Fibroblast of pulmonary artery (primary cell): ENCODE measurements around the gene OPN4.
"Not testable (repeated sequence)": the region's sequence is repeated elsewhere in the genome, so short reads cannot be mapped to it uniquely, and the experiment has no call there.

Experiments
- DNase-seq: peaks from one replicate; pipeline ENCODE4 v3.0.0-alpha.2; 2010; ENCODE audit warnings: low read depth
- H3K4me3 ChIP-seq: replicated peaks from 2 replicates; pipeline ENCODE4 v1.5.1; 2011; ENCODE audit warnings: low read depth, mild to moderate bottlenecking, control low read depth, low read length, moderate library complexity
- TF ChIP-seq, protein P1 (sequence below): IDR thresholded peaks from 2 replicates; pipeline ENCODE4 v1.5.1; 2011; ENCODE audit warnings: mild to moderate bottlenecking, control low read depth, low read length, inconsistent platforms; ENCODE audit errors: missing control alignments

Gene OPN4

DNA sequence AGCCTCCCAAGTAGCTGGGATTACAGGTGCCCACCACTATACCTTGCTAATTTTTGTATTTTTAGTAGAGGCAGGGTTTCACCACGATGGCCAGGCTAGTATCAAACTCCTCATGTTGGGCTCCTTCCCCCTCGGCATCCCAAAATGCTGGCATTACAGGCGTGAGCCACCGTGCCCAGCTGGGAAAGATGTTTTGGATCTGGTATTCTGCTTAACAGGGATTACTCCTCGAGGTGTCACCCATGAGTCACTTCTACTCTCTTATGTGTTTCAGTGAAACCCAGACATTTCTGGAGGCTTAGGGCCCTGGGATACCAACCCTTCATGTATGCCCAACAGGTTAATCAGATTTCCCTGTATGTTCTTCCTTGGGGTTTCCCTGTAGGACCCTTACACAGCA, 11.8 kb upstream of the OPN4 start:
- DNase-seq = no peak
- TF ChIP-seq, protein P1, sequence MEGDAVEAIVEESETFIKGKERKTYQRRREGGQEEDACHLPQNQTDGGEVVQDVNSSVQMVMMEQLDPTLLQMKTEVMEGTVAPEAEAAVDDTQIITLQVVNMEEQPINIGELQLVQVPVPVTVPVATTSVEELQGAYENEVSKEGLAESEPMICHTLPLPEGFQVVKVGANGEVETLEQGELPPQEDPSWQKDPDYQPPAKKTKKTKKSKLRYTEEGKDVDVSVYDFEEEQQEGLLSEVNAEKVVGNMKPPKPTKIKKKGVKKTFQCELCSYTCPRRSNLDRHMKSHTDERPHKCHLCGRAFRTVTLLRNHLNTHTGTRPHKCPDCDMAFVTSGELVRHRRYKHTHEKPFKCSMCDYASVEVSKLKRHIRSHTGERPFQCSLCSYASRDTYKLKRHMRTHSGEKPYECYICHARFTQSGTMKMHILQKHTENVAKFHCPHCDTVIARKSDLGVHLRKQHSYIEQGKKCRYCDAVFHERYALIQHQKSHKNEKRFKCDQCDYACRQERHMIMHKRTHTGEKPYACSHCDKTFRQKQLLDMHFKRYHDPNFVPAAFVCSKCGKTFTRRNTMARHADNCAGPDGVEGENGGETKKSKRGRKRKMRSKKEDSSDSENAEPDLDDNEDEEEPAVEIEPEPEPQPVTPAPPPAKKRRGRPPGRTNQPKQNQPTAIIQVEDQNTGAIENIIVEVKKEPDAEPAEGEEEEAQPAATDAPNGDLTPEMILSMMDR = no peak

DNA sequence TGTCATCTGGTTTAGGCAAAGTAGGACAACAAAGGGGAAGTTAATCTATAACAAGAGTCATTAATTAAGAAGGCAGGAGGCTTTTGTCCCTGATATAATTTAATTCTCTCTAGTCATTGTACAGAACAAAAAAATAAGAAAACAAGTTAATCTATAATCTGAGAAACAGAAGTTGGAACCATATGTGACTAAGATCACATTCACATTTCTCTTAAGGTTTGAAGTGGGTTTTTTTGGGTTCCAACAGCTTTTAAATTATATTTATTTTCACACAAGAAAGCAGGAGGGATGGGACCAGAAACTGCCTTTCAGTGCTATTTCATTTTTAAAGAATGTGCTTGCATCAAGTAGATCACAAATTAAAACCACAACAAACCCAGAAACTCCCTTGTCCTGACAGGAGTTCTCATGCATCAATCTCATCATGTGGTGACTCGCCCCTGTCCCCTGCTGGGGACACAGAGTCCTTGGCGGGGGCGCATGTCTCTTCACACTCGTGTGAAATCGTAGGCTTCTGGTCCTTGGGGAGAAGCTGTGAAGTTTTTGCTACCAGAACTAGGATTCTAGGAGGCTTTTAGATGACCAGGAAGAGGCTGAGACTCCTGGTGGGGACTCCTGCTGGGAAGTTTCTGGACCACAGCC, 10.1 kb upstream of the OPN4 start:
- H3K4me3 ChIP-seq = no peak overlapping the region
- DNase-seq = no peak
- TF ChIP-seq, protein P1 = no peak

More for the DNA sequence above, 11.8 kb upstream of the OPN4 start:
- H3K4me3 ChIP-seq = no peak overlapping the region

DNA sequence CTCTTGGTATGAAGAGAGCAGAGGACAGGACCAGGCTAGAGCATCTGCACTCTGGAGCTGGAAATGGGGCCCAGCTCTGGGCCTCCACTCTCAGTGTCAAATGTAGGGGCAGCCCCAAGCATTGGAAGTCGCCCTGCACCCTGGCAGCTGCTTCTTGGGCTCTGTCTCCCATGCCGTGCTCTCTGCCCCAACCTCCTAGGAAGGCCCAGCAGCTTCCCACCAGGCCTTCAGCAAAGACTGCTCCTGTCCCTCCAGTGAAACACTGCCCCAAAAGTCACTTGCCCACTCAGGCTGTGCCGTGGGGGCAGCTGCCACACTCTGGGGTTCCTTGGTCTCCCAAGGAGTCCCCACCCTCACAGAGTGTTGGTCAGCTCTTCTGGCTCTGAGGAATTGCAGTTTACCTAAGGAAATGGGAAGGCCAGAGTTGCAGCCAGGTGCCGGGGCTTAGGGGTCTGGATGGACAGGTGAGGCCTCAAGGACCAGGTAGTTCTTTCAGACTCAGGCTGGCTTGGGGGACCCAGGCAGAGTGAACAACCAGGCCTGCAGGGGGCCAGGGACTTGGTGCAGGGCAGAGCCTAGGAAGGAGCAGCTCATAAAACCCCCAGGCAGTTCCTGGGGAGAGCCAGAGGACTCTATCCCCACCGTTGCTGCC, 9.4 kb upstream of the OPN4 start:
- DNase-seq = no peak
- H3K4me3 ChIP-seq = no peak overlapping the region
- TF ChIP-seq, protein P1 = no peak

DNA sequence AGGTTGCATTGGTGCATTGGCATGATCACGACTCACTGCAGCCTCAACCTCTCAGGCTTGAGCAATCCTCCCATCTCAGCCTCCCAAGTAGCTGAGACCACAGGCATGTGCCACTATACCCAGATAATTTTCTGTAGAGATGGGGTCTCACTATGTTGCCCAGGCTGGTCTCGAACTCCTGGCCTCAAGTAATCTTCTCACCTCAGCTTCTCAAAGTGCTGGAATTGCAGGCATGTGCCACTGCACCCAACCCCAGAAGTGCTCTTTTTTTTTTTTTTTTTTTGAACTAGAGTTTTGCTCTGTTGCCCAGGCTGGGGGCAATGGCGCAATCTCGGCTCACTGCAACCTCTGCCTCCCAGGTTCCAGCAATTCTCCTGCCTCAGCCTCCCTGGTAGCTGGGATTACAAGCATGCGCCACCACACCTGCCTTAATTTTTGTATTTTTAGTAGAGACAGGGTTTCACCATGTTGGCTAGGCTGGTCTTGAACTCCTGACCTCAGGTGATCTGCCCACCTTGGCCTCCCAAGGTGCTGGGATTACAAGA, 8.7 kb upstream of the OPN4 start:
- H3K4me3 ChIP-seq, DNase-seq: not testable (repeated sequence)

DNA sequence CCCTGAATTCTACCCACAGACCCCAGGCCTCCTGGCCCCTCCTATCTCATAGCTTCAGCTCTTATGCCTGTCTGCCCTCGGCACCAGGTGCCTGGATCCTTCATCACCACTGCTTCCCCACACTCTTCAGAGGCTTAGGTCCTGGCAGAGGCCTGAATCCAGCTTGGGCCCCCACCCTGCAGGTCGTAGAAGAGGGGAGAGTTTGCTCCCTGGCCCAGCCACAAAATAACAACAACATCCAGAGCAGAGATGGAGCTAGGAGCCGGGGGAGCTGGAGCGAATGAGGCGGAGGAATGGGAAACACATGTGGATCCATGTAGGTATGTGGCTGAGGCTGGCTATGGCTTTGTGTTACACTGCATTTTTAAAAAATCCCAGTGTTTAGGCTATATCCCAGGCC, 7.8 kb upstream of the OPN4 start:
- DNase-seq = no peak
- TF ChIP-seq, protein P1 = no peak
- H3K4me3 ChIP-seq = no peak overlapping the region

DNA sequence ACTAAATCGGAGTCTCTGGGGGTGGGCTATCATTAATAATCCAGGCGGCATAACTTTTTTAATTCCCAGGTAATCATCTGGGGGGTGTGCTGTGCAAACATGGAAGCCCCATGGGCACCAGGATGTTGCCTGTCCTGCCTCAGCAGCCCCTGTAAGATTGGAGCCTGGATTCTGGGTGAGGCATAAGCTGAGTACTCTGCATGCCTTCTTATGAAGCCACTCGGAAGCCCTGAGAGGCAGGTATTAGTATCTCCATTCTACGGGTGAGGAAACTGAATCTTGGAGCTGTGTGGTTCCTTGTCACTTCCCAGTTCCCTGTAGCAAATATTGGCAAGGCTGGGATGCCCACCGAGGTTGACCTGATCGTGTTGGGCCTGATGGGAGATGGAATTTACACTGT, 7.4 kb upstream of the OPN4 start:
- TF ChIP-seq, protein P1 = no peak
- H3K4me3 ChIP-seq = no peak overlapping the region

DNA sequence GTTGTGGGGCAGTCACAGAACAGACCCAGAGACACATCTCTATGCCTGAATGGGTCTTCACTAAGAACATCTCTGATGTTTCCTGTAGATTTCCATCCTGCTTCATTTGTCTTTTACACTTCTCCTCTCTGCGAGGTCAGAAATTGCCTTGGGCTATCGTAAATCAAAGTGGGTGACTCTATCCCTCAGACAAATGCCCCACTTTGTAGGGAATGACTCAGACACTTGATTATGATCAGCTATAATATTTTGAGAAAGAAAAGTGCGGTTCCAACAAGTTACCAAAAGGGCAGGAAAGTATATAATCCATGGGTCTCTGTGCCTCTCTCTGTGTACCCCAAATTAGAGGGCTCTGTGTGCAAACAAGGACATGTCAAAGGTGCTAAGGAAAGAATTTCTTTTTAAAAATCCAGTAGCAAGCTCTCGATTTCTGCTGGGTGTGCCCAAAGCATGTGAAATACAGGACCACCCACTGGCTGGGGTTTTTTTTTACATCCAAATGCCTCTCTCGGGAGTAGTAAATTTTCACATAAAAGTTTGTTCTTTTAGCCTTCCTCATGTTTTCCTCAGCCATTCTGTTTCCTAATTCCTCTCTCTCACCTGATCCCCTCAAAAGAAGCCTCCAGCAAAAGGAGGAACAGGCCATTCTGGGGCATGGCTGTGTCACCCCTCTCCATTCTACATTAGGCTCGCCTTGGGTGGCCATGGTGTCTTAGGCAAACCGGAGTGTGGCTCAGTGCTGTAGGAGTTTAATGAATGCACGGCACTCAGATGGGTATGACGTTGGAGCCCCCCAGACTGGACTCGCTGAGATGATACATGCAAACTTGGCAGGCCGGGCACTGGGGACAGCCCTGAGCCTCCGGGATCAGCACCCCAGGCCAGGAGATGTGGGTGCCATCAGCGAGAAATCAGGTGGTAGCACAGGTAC, 6.3 kb upstream of the OPN4 start:
- no peak for DNase-seq
- TF ChIP-seq, protein P1 = no peak
- no peak overlapping the region for H3K4me3 ChIP-seq

More for the DNA sequence above, 7.4 kb upstream of the OPN4 start:
- DNase-seq = no peak
